ENCODE measurements around the gene OR4K2. TPM values are rescaled to one million over a fixed set of nuclear protein-coding genes. Genes with fewer than 3 reads are reported as not detected.
A peak's percentile ranks its signal among the peaks of the same experiment; 100 is the strongest.
"Not testable (repeated sequence)": the region's sequence is repeated elsewhere in the genome, so short reads cannot be mapped to it uniquely, and the experiment has no call there.

Gene OR4K2
- total RNA-seq, 4 donors from 2014 or later: not detected

DNA sequence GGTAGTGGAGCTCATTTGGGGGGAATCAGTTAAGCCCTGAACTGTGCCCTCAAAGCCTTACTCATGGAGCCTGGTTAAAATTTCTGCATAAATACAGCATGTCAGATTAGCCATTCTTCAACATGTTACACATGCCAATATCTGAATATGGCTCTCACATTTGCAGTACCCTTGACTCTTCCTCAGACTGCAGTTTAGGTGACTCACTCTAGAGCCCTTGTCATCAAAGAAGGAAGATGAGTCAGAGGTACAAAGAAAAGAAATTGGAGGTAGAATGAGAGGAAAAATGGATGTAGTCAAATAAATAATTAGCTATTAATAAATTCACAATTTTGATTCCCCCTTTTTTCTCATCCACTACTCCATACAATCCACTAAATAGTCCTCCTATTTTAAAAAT is 23.6 kb upstream of the OR4K2 start:
- no peak overlapping the region for H3K4me3 ChIP-seq
- no peaks in the 10 kb centered on the region for H3K36me3 ChIP-seq
- intact Hi-C loops (cut with DNase I): no loop called here
- DNase-seq (ENCODE audit: extremely low spot score): no peak
- H3K27ac ChIP-seq (replicated peaks in 1 of 4): no peak overlapping the region
- H3K9me3 ChIP-seq: peaks cover 0 to 3% (median 0%) of the 10 kb centered on the region in 4 donors
- H3K27me3 ChIP-seq: no peaks in the 10 kb centered on the region
- H3K4me1 ChIP-seq: no peaks in the 10 kb centered on the region
- TF ChIP-seq CTCF (IDR thresholded peaks at IDR 0.05) (no peak), POLR2AphosphoS5 (IDR thresholded peaks at IDR 0.05) (no peak), EP300 (IDR thresholded peaks at IDR 0.05) (no peak), POLR2A (IDR thresholded peaks at IDR 0.05; ENCODE audit: low read depth) (no peak)

- H3K36me3 ChIP-seq; H3K4me3 ChIP-seq; H3K27me3 ChIP-seq; H3K4me1 ChIP-seq; H3K27ac ChIP-seq (replicated peaks in 1 of 4); intact Hi-C loops (cut with DNase I); DNase-seq (ENCODE audit: extremely low spot score); H3K9me3 ChIP-seq: not testable (repeated sequence)
- 93% methylated on average over 26 of the region's 39 CpGs for WGBS
These were observed 8.8 kb upstream of the OR4K2 start for GRCh38 chr14:19866061-19866669.

- intact Hi-C loops (cut with DNase I): no loop called here
- no peak for DNase-seq (ENCODE audit: extremely low spot score)
- 22% methylated on average over 6 of the region's 6 CpGs for WGBS
- Histone ChIP-seq H3K27me3 (peaks cover 0 to 4% (median 0%) of the 10 kb centered on the region in 4 donors), H3K36me3 (no peaks in the 10 kb centered on the region), H3K4me3 (no peak overlapping the region), H3K4me1 (no peaks in the 10 kb centered on the region), H3K9me3 (no peaks in the 10 kb centered on the region), H3K27ac (replicated peaks in 1 of 4) (no peak overlapping the region)
- TF ChIP-seq POLR2AphosphoS5 (IDR thresholded peaks at IDR 0.05) (no peak), EP300 (IDR thresholded peaks at IDR 0.05) (no peak), CTCF (IDR thresholded peaks at IDR 0.05) (no peak), POLR2A (IDR thresholded peaks at IDR 0.05; ENCODE audit: low read depth) (no peak)
These were observed 1.8 kb upstream of the OR4K2 start for GRCh38 chr14:19873178-19873577.

DNA sequence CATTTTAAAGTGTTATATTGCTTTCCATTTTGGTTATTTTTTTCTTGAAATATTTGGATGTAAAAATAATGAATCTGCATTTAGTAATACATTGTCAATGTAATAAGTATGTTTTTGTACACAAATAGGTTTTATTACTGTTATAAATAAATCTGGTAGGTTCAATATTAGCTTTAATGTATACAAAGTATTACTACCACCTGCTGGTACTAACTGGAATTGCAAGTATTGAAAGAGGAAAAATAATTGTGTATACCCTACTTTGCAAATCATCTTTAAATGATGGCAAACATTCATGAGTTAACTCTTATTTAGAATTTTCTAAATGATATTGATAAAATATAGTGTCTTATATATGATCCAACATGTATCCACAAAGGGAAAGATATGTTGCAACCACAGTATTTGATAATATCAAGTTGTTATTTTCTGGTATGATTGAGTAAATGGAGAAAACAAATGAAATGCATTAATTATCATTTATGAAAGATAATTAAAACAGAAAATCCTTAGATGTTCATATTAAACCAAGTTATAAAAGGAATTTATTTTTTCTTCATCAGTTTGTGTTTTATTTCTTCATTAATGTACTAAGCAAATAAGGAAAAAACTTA is 3.2 kb downstream of the OR4K2 start:
- H3K27ac ChIP-seq (replicated peaks in 1 of 4): no peak overlapping the region
- H3K27me3 ChIP-seq: peaks cover 0 to 4% (median 0%) of the 10 kb centered on the region in 4 donors
- no peaks in the 10 kb centered on the region for H3K4me1 ChIP-seq
- intact Hi-C loops (cut with DNase I): no loop called here
- no peak overlapping the region for H3K4me3 ChIP-seq
- no peaks in the 10 kb centered on the region for H3K36me3 ChIP-seq
- H3K9me3 ChIP-seq: no peaks in the 10 kb centered on the region
- TF ChIP-seq EP300 (IDR thresholded peaks at IDR 0.05): no peak
- TF ChIP-seq CTCF (IDR thresholded peaks at IDR 0.05): peak in 2 of 3 experiments; percentile 33 to 36
- DNase-seq (ENCODE audit: extremely low spot score): no peak

- Histone ChIP-seq H3K4me1 (no peaks in the 10 kb centered on the region), H3K27me3 (no peaks in the 10 kb centered on the region), H3K4me3 (no peak overlapping the region), H3K36me3 (no peaks in the 10 kb centered on the region), H3K27ac (replicated peaks in 1 of 4) (no peak overlapping the region), H3K9me3 (peaks cover 0 to 71% (median 24%) of the 10 kb centered on the region in 4 donors)
- WGBS: 49% methylated on average over 2 of the region's 2 CpGs
- intact Hi-C loops (cut with DNase I): no loop called here
- no peak for DNase-seq (ENCODE audit: extremely low spot score)
- TF ChIP-seq EP300 (IDR thresholded peaks at IDR 0.05) (no peak), POLR2A (IDR thresholded peaks at IDR 0.05; ENCODE audit: low read depth) (no peak), POLR2AphosphoS5 (IDR thresholded peaks at IDR 0.05) (no peak), CTCF (IDR thresholded peaks at IDR 0.05) (no peak)
These were observed 20.3 kb downstream of the OR4K2 start for GRCh38 chr14:19895282-19895681.
